RWPE1 (cell line): ENCODE measurements around the gene ELFN2.
A peak's percentile ranks its signal among the peaks of the same experiment; 100 is the strongest.

Experiments used
- CTCF ChIA-PET: fragments of 350-600 bp; sonication (Branson Sonifier 250); formaldehyde crosslinking; extraction: SDS; loops from one replicate; lab custom pipeline; 2021; lab: Yijun Ruan, JAX
- POLR2A ChIA-PET: fragments of 400-600 bp; formaldehyde crosslinking; extraction: SDS; loops from one replicate; lab custom pipeline; 2020; ENCODE audit warnings: antibody characterized with exemption; ENCODE audit not compliant: low non-redundant PET; lab: Yijun Ruan, JAX
- DNase-seq: peaks from one replicate; pipeline ENCODE4 v3.0.0; 2012; ENCODE audit warnings: low spot score
- H3K27ac ChIP-seq: fragments of 450-650 bp; 2 replicates; pipeline ENCODE4 v1.5.1; 2017
- TF ChIP-seq, protein P1 (sequence below): fragments of 450-650 bp; conservative IDR thresholded peaks from 2 replicates; pipeline ENCODE4 v1.5.1; 2017; ENCODE audit warnings: low read depth, mild to moderate bottlenecking

Gene ELFN2

DNA sequence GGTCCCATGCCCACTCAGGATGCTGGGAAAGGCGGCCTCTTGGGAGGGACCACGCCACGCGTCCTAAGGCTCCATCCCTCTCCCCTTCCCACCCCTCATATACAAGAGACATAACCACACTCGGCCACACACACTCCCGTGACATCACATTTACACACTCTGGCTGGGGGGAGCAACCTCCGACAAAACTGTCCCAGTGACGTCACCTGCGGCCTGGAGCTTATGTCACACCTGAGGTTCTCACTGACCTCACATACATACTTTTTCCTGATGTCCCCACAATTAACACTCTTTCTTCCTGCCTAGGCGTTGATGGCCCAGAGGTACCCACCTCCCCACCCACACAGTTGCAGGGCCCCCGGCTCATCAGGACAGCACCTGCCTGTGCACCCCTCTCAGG, 1.9 kb downstream of the ELFN2 start:
- no peak for DNase-seq
- ChIA-PET POLR2A (no interaction called here), CTCF (no interaction called here)
- H3K27ac ChIP-seq, result peak overlapping the region; percentile 61
- TF ChIP-seq, protein P1, sequence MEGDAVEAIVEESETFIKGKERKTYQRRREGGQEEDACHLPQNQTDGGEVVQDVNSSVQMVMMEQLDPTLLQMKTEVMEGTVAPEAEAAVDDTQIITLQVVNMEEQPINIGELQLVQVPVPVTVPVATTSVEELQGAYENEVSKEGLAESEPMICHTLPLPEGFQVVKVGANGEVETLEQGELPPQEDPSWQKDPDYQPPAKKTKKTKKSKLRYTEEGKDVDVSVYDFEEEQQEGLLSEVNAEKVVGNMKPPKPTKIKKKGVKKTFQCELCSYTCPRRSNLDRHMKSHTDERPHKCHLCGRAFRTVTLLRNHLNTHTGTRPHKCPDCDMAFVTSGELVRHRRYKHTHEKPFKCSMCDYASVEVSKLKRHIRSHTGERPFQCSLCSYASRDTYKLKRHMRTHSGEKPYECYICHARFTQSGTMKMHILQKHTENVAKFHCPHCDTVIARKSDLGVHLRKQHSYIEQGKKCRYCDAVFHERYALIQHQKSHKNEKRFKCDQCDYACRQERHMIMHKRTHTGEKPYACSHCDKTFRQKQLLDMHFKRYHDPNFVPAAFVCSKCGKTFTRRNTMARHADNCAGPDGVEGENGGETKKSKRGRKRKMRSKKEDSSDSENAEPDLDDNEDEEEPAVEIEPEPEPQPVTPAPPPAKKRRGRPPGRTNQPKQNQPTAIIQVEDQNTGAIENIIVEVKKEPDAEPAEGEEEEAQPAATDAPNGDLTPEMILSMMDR, result no peak

DNA sequence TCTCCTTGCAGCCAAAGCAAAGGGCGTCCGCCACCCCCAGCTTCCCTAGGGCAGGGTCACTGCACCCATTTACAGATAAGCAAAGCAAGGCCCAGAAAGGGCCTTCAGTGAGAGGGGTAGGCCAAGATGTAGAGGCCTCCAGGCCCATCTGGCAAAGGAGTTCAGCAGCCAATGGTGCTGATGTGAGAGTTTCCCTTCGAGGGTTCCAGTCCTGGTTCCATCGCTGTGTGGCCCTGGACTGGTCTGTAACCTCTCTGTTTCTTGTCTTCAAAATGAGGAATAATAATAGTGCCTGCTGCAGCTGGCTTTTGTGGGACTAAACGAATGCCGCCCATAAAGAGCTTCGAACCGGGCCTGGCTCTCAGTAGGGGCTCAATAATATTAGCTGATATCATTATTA, 4.0 kb downstream of the ELFN2 start:
- TF ChIP-seq, protein P1, result no peak
- POLR2A ChIA-PET, result no interaction called here
- H3K27ac ChIP-seq, result peak overlapping the region; percentile 61
- CTCF ChIA-PET, result no interaction called here
- DNase-seq, result no peak

DNA sequence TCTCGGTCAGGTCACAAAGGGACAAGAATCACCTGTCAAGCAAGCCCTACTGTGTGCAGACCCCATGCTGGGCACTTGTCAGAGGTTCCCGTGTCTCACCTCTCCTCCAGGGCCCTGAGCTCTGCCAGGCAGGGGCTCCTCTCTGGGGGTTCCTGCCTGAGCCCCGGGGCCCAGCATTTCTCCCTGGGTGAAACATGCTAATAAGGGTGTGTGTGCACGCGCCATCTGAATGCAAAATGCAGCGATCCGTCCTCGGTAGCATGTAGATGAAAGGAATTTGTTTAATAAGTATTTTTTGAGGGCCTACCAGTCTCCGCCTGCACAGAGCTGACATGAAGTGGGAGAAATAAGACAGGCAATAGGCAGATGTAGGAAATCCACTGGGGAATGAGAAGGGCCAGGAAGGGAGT, 5.8 kb downstream of the ELFN2 start:
- peak overlapping the region; percentile 73 for H3K27ac ChIP-seq
- ChIA-PET POLR2A (no interaction called here), CTCF (interaction anchor here (0.6 to 1.5 kb wide), 2 partner anchors 35 to 36 kb away, joined by 3 read pairs; no protein-coding TSS in a partner anchor)
- TF ChIP-seq, protein P1, result no peak
- no peak for DNase-seq

DNA sequence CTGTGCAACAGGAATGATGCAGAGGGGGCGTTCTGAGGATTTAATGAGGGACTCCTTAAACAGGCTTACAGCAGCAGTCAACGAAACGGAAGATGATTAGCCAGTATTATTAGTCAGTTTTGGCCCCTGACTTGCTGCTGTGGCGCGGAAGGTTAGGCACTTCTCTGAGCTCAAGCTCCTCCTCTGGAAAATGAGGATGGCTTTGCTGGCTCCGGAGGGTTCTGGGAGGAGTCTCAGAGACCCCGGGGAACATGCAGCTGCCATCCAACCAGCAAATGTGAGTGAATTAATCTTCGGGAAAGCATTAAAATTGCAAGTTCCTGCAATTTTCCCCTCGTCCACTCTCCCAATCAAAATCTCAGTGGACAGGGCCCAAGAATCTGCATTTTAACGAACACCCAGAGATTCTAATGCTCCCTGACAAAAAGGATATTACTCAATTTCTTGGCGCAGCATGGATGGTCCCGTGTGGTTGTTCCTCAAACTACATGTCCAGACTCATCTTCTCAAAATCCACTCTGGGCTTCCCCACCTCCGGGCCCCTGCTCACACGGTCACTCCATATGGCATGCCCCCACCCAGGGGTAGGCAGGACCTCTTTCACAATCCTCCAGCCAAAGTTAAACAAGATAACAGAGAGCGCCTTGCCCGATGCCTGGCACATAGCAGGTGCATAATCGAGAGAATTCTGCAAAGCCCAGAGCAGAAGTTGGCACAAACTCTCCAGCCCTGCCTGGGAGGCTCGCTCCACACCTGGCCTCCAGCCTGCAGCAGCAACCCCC, 6.4 kb downstream of the ELFN2 start:
- peak; percentile 31 for DNase-seq
- CTCF ChIA-PET, result interaction anchor here (0.6 to 1.5 kb wide), 3 partner anchors 36 to 141 kb away, joined by 3 to 4 read pairs (median 3); no protein-coding TSS in a partner anchor
- peak overlapping the region; percentile 73 for H3K27ac ChIP-seq
- POLR2A ChIA-PET, result no interaction called here
- TF ChIP-seq, protein P1, result no peak

DNA sequence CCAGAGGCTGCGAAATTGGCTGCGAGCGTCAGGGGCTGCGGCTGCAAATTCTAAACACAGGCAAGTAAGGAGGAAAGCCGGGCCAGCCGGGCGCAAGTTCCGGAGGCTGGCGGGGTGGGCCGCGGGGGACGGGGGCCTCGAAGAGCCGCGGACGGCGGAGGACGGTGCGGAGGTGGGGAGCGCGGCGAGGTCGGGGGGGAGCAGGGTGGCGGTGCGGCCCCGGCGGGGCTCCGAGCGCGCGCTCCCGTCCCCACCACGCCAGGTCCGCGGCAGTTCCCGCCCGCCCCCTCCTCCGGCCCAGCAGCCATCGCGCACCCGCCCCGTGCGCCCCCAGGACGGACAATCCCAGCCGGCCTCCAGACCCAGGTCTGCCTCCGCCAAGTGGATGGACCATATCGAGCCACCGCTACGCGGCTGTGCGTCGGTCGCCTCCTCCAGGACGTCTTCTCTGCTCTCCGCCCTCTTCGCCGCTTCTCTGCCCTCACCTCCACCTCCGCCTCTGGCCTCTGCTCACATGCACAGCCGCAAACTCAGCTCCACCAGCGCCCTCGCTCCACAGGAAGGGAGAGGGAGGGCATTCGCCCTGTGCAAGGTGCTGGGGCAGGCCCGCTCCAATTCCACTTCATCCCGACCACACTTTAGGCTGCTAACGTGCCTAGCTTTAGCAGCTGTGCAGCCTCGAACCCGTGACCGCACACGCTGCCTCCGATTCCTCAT, 7.2 kb downstream of the ELFN2 start:
- DNase-seq, result peak; percentile 23
- CTCF ChIA-PET, result interaction anchor here (0.6 to 1.5 kb wide), 2 partner anchors 36 to 142 kb away, joined by 3 to 4 read pairs; no protein-coding TSS in a partner anchor
- POLR2A ChIA-PET, result no interaction called here
- TF ChIP-seq, protein P1, result no peak
- peak overlapping the region; percentile 73 for H3K27ac ChIP-seq

DNA sequence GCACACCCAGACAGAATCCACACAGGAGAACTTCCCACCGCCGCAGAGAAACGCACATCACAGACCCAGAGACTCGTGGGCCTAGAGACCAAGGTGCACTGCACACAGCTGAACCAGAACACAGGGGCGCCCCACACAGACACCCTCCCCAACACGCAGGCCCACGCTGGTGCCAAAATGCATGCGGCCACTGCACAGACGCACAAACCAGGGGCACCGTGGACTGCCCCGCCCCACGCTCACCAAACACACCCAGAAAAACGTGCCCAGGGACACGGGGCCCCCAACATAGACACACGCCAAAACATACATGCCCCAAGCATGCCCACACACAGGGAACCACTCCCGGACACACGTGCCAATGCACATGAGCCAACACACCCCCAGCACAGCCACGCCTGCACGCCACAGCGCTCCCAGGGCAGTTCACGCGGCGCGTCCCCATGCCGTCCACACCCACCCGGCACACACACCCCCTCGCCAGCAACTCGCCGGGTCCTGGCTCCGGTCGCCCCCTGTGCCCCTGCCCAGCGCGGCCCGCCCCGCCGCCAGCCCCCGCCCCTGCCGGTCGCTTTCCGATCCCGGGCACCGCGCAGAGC, 7.8 kb downstream of the ELFN2 start:
- peak overlapping the region; percentile 73 for H3K27ac ChIP-seq
- TF ChIP-seq, protein P1, result no peak
- CTCF ChIA-PET, result no interaction called here
- DNase-seq, result no peak
- POLR2A ChIA-PET, result no interaction called here
